GM18868 (cell line): ENCODE results near the gene ITM2B.

ENCODE experiments used
- ATAC-seq: cut with Tn5 transposase; IDR thresholded peaks from one replicate; pipeline ENCODE4 v1.9.1; 2021; ENCODE audit warnings: mild to moderate bottlenecking, moderate library complexity; ENCODE audit not compliant: unreplicated experiment

The ITM2B gene

DNA sequence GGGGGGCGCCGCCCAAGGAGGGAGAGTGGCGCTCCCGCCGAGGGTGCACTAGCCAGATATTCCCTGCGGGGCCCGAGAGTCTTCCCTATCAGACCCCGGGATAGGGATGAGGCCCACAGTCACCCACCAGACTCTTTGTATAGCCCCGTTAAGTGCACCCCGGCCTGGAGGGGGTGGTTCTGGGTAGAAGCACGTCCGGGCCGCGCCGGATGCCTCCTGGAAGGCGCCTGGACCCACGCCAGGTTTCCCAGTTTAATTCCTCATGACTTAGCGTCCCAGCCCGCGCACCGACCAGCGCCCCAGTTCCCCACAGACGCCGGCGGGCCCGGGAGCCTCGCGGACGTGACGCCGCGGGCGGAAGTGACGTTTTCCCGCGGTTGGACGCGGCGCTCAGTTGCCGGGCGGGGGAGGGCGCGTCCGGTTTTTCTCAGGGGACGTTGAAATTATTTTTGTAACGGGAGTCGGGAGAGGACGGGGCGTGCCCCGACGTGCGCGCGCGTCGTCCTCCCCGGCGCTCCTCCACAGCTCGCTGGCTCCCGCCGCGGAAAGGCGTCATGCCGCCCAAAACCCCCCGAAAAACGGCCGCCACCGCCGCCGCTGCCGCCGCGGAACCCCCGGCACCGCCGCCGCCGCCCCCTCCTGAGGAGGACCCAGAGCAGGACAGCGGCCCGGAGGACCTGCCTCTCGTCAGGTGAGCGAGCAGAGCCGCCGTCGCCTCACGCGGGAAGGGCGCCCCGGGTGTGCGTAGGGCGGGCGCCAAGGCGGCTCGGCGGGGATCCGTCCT lies 70.5 kb downstream of the ITM2B start, which contains the start of gene RB1:
Gene RB1 (plus strand): TSS at position 393 of the 784 bp plus-strand sequence. CDS start 162 bp downstream, at position 555.
- ATAC-seq, result peak; percentile 81

DNA sequence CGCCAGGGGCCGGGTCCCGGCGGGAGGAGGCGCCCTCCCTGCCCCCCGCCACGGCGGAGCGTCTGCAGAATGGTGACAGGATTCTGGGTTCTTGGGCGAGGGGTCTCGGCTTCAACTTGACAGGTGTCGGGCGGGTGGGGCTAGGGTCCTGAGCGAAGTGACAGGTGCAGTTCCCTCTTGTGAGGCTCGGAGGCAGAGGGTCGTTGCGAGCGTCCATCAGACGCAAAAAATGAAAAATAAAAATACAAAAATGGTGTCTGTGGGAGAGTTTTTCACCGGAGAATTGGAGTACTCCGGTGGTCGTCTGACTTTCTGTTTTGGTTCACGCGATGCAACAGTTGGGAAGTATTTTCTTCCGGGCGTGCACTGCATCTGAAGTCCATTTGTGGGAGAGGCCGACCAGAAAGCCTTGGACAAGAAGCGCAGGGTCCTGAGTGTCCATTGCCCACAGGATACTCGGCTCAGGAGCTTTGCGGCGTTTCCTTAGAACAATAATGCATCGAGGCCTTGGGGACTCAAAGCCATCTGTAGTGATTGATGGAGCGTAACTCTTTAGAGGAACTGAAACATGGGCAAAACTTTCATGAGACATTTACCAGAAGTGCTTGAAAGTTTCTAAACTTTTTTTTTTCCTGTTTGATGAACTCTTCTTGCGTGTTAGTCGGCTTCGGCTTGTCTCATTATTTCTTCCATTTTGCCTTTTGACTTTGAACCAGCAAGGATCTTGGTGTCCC lies 71.3 kb downstream of the ITM2B start:
- ATAC-seq, result peak; percentile 79

GRCh38 chr13:48311223-48311622 lies 78.2 kb downstream of the ITM2B start:
- no peak for ATAC-seq

- ATAC-seq, result no peak
Measured at GRCh38 chr13:48315969-48316650, 83.1 kb downstream of the ITM2B start.

- no peak for ATAC-seq
Measured at GRCh38 chr13:48316826-48317510, 84.0 kb downstream of the ITM2B start.

GRCh38 chr13:48317511-48318376 lies 84.7 kb downstream of the ITM2B start:
- no peak for ATAC-seq

GRCh38 chr13:48318377-48318811 lies 85.4 kb downstream of the ITM2B start:
- no peak for ATAC-seq

- ATAC-seq, result no peak
Measured at GRCh38 chr13:48318821-48319511, 86.0 kb downstream of the ITM2B start.
